K562 (cell line): ENCODE results near the gene GAD1. TPM values are rescaled to one million over a fixed set of nuclear protein-coding genes. Genes with fewer than 3 reads are reported as not detected.

Source experiments
- ATAC-seq: fragments of 200-7000 bp; cut with Tn5 transposase; 3 replicates; pipeline ENCODE4 v1.9.1; 2020; ENCODE audit warnings: moderate library complexity
- BruUV-seq: library from RNA; stranded (reverse); fragments of 400-500 nt; replicated peaks from 2 replicates; lab custom pipeline; 2021; lab: Mats Ljungman, UMichigan
- CTCF ChIA-PET: fragments of 300-600 bp; formaldehyde crosslinking; extraction: SDS; loops from one replicate; lab custom pipeline; 2021; ENCODE audit warnings: low intra/inter-chr PET ratio; lab: Yijun Ruan, JAX
- POLR2A ChIA-PET: fragments of 300-600, 350-650 bp; sonication (Branson Sonifier 250); formaldehyde crosslinking; extraction: SDS; loops from one replicate; lab custom pipeline; 2021; ENCODE audit warnings: antibody characterized with exemption, inconsistent platforms; lab: Yijun Ruan, JAX
- DNase-seq, 4 experiments: peaks; one replicate each; pipeline versions ENCODE4 v3.0.0 to v3.0.0-alpha.2; 2011 to 2018; ENCODE audit warnings: low spot score in 3 of 4, mixed read lengths in 3 of 4; ENCODE audit errors: extremely low read depth in 1 of 4
- FAIRE-seq: peaks from 2 replicates; lab custom pipeline; 2011; peaks lifted over from hg19 to GRCh38; lab: Jason Lieb, UNC
- H2AFZ ChIP-seq: 2 replicates; pipeline ENCODE4 v1.6.0; 2011; ENCODE audit warnings: low read depth, low read length, control low read depth, inconsistent platforms
- H3K27ac ChIP-seq: fragments of 200-600 bp; 3 replicates; pipeline ENCODE4 v1.8.0; 2011; ENCODE audit warnings: low read depth, mild to moderate bottlenecking, control low read depth, inconsistent platforms, low read length, moderate library complexity, mixed read lengths; ENCODE audit errors: extremely low read depth
- H3K27me3 ChIP-seq, 2 experiments: fragments of 300-600 bp in 1 of 2; 2 replicates in 1 of 2; 3 replicates in 1 of 2; pipeline versions ENCODE4 v1.6.0 to v1.8.0; 2011; ENCODE audit warnings: inconsistent platforms in 2 of 2, low read length in 2 of 2, mild to moderate bottlenecking in 1 of 2, mixed read lengths in 1 of 2, moderate library complexity in 1 of 2; ENCODE audit not compliant: control insufficient read depth in 2 of 2, insufficient read depth in 2 of 2
- H3K36me3 ChIP-seq: fragments of 300-600 bp; 3 replicates; pipeline ENCODE4 v1.8.0; 2011; ENCODE audit warnings: mild to moderate bottlenecking, low read length, inconsistent platforms; ENCODE audit not compliant: control insufficient read depth, insufficient read depth
- H3K4me1 ChIP-seq, 2 experiments: fragments of 200-600 bp in 1 of 2; replicated peaks in 1 of 2; 2 replicates in 1 of 2; 3 replicates in 1 of 2; pipeline versions ENCODE4 v1.5.1 to v1.8.0; 2011; ENCODE audit warnings: inconsistent platforms in 2 of 2, low read length in 2 of 2, mild to moderate bottlenecking in 1 of 2, mixed read lengths in 1 of 2, moderate library complexity in 1 of 2; ENCODE audit not compliant: control insufficient read depth in 2 of 2, insufficient read depth in 2 of 2
- H3K4me2 ChIP-seq: 2 replicates; pipeline ENCODE4 v1.6.1; 2011; ENCODE audit warnings: low read length, control low read depth, inconsistent platforms, mixed read lengths; ENCODE audit not compliant: insufficient read depth
- H3K4me3 ChIP-seq: fragments of 200-600 bp; sonication (generic), shearing (Covaris generic); 2 replicates; pipeline ENCODE4 v1.5.1; 2016; ENCODE audit warnings: control low read depth, inconsistent platforms
- H3K79me2 ChIP-seq: fragments of 200-600 bp; 3 replicates; pipeline ENCODE4 v1.8.0; 2011; ENCODE audit warnings: low read length, inconsistent platforms; ENCODE audit not compliant: control insufficient read depth, insufficient read depth
- H3K9ac ChIP-seq, 2 experiments: 2 replicates each; pipeline versions ENCODE4 v1.6.0 to v1.6.1; 2011; ENCODE audit warnings: low read depth in 2 of 2, low read length in 2 of 2, control low read depth in 1 of 2, inconsistent platforms in 1 of 2, mild to moderate bottlenecking in 1 of 2, mixed read lengths in 1 of 2; ENCODE audit not compliant: insufficient read depth in 1 of 2
- H3K9me1 ChIP-seq: one replicate; pipeline ENCODE4 v1.6.0; 2011; ENCODE audit warnings: inconsistent platforms, mild to moderate bottlenecking, low read length, moderate library complexity; ENCODE audit not compliant: control insufficient read depth, insufficient read depth
- H3K9me3 ChIP-seq: replicated peaks from 2 replicates; pipeline ENCODE4 v1.5.1; 2011; ENCODE audit warnings: low read depth, low read length, inconsistent platforms; ENCODE audit not compliant: control insufficient read depth, insufficient read depth
- H4K20me1 ChIP-seq: replicated peaks from 2 replicates; pipeline ENCODE4 v1.6.1; 2011; ENCODE audit warnings: low read length, inconsistent platforms, mixed read lengths; ENCODE audit not compliant: control insufficient read depth, insufficient read depth
- CTCF ChIP-seq, 3 experiments: IDR thresholded peaks in 2 of 3; conservative IDR thresholded peaks in 1 of 3; 2 replicates each; pipeline ENCODE4 v1.5.1; 2011 to 2012; ENCODE audit warnings: low read length in 3 of 3, mild to moderate bottlenecking in 3 of 3, control low read depth in 2 of 3, improper control_type of control experiment in 1 of 3, inconsistent platforms in 1 of 3, low read depth in 1 of 3, mixed read lengths in 1 of 3, moderate library complexity in 1 of 3; ENCODE audit not compliant: insufficient read depth in 2 of 3
- ELF4 ChIP-seq: fragments of 450-650 bp; formaldehyde crosslinking; IDR thresholded peaks from 2 replicates; pipeline ENCODE4 v1.4.0; 2022; ENCODE audit warnings: missing genetic modification characterization
- FOSL1 ChIP-seq: fragments of 200-800 bp; sonication (Bioruptor generic); conservative IDR thresholded peaks from 2 replicates; pipeline ENCODE4 v1.6.1; 2016; ENCODE audit warnings: missing genetic modification characterization, missing compliant biosample characterization
- FOXA3 ChIP-seq, 2 experiments: fragments of 450-650 bp in 1 of 2; sonication (generic) in 1 of 2; formaldehyde crosslinking; IDR thresholded peaks in 1 of 2; conservative IDR thresholded peaks in 1 of 2; 2 replicates each; pipeline versions ENCODE4 v1.4.0 to v1.8.0; 2020 to 2022; ENCODE audit warnings: mild to moderate bottlenecking in 2 of 2, missing genetic modification reagents in 1 of 2
- FOXK1 ChIP-seq: sonication (generic); formaldehyde crosslinking; IDR thresholded peaks from 2 replicates; pipeline ENCODE4 v1.8.0; 2022; ENCODE audit warnings: missing genetic modification reagents, mild to moderate bottlenecking, borderline replicate concordance
- KAT7 ChIP-seq: sonication (generic); formaldehyde crosslinking; IDR thresholded peaks from 2 replicates; pipeline ENCODE4 v1.8.0; 2022; ENCODE audit warnings: missing genetic modification reagents, mild to moderate bottlenecking, borderline replicate concordance
- KDM5B ChIP-seq: fragments of 200-600 bp; sonication (generic); IDR thresholded peaks from 2 replicates; pipeline ENCODE4 v1.6.1; 2012; ENCODE audit warnings: low read depth, mild to moderate bottlenecking, moderate library complexity, low read length, control low read depth, inconsistent platforms; ENCODE audit not compliant: insufficient replicate concordance
- NUFIP1 ChIP-seq: fragments of 450-650 bp; IDR thresholded peaks from 2 replicates; pipeline ENCODE4 v1.6.1; 2018; ENCODE audit not compliant: partially characterized antibody
- SREBF1 ChIP-seq: fragments of 150-350 bp; IDR thresholded peaks from 2 replicates; pipeline ENCODE4 v1.6.1; 2014; ENCODE audit warnings: antibody characterized with exemption, low read depth, low read length, borderline replicate concordance
- TFAM ChIP-seq: fragments of 250-450 bp; sonication (Bioruptor Pico); conservative IDR thresholded peaks from 2 replicates; pipeline ENCODE4 v1.5.0; 2021; ENCODE audit warnings: mild to moderate bottlenecking, moderate library complexity
- THRB ChIP-seq: fragments of 450-650 bp; formaldehyde crosslinking; conservative IDR thresholded peaks from 2 replicates; pipeline ENCODE4 v1.4.0; 2022; ENCODE audit warnings: mild to moderate bottlenecking, missing genetic modification characterization
- TRIM25 ChIP-seq: fragments of 450-650 bp; IDR thresholded peaks from 2 replicates; pipeline ENCODE4 v1.7.0; 2016; ENCODE audit warnings: borderline replicate concordance
- U2AF2 ChIP-seq: fragments of 200-400 bp; formaldehyde crosslinking; optimal IDR thresholded peaks from 2 replicates; pipeline ENCODE3; 2017; ENCODE audit warnings: low read depth, mild to moderate bottlenecking, low read length
- WHSC1 ChIP-seq: IDR thresholded peaks from one replicate; pipeline ENCODE4 v1.6.1; 2012; ENCODE audit warnings: low read length, control low read depth, inconsistent platforms
- ZNF253 ChIP-seq: fragments of 250-450 bp; sonication (Bioruptor Pico); conservative IDR thresholded peaks from 2 replicates; pipeline ENCODE4 v1.6.1; 2021; ENCODE audit warnings: mild to moderate bottlenecking
- ZNF584 ChIP-seq: fragments of 200-800 bp; sonication (Bioruptor generic); IDR thresholded peaks from 2 replicates; pipeline ENCODE4 v1.6.1; 2016; ENCODE audit warnings: low read depth, mild to moderate bottlenecking, missing genetic modification characterization, missing compliant biosample characterization
- WGBS: fragments of 100-300 bp; shearing (Covaris generic); methylation state at CpG from one replicate; pipeline ENCODE4 v1.1.6; 2016; ENCODE audit warnings: low coverage, mixed read lengths; ENCODE audit not compliant: insufficient coverage; ENCODE audit errors: missing lambda C conversion rate; 5-methylcytosine and 5-hydroxymethylcytosine counted together
- in situ Hi-C: fragments of 300-500 bp; cut with MboI; formaldehyde crosslinking; loops from 4 replicates; pipeline ENCODE4 v1.15.0; 2018; ENCODE audit warnings: inconsistent platforms, mixed read lengths
- intact Hi-C: fragments of 100-400 bp; cut with micrococcal nuclease; formaldehyde crosslinking; loops from 2 replicates; pipeline ENCODE4 v1.14.2; 2022
- polyA plus RNA-seq, 8 experiments: library from polyadenylated mRNA; depleted of rRNA in 4 of 8; stranded (reverse) in 5 of 8; unstranded in 3 of 8; fragments of >200 nt; fragmentation: Nextera tagmentation in 2 of 8; fragmentation: Illumina TruSeq in 1 of 8; extraction: Ambion mirVana in 2 of 8; extraction: Trizol in 1 of 8; gene quantifications; 2 replicates each; pipeline versions ENCODE4 v1.2.1 to v1.2.3, GENCODE V29; 2011 to 2014; ENCODE audit warnings: inconsistent platforms in 1 of 8, missing spikeins in 1 of 8
- total RNA-seq, 7 experiments: library from RNA; depleted of rRNA in 6 of 7; stranded (reverse); fragments of >200 nt in 6 of 7; fragmentation: Illumina TruSeq in 2 of 7; extraction: Trizol in 2 of 7; gene quantifications; 2 replicates each; pipeline versions ENCODE4 v1.2.1 to v1.2.3, GENCODE V29; 2011 to 2021; ENCODE audit warnings: low replicate concordance in 1 of 7

Gene GAD1
- total and polyA plus RNA-seq, 9 of the 15 experiments (the other 6 are each of a cell fraction or from before 2014, with no cell fraction given) = 2.7 to 29.1 (median 15.7) TPM

- no peak for FAIRE-seq
- H3K36me3 ChIP-seq = no peaks in the 10 kb centered on the region
- no TSS peak for BruUV-seq
- TF ChIP-seq TRIM25 (no peak), THRB (CRISPR knock-in tag) (no peak), FOXK1 (no peak), ZNF584 (CRISPR knock-in tag) (no peak), CTCF (IDR thresholded peaks at IDR 0.05 in 2 of 3, conservative IDR thresholded peaks at IDR 0.05 in 1 of 3; ENCODE audit: insufficient read depth in 2 of 3, low read depth in 1 of 3, low read length in 3 of 3) (peak; percentile 21 to 45 (median 24); a peak in 3 of 6 replicates), U2AF2 (no peak), ELF4 (CRISPR knock-in tag) (no peak), TFAM (CRISPR knock-in tag) (no peak), WHSC1 (no peak), SREBF1 (no peak), FOSL1 (tag) (peak; percentile 36; the same call in 1 of the 2 replicates), FOXA3 (CRISPR knock-in tag; conservative IDR thresholded peaks at IDR 0.05 in 1 of 2, IDR thresholded peaks at IDR 0.05 in 1 of 2) (no peak), KAT7 (CRISPR knock-in tag) (no peak), ZNF253 (CRISPR knock-in tag) (no peak), NUFIP1 (no peak), KDM5B (no peak)
These were observed 68.6 kb downstream of the GAD1 start for GRCh38 chr2:170885130-170885791.

More at GRCh38 chr2:170885130-170885791, 68.6 kb downstream of the GAD1 start:
- H2AFZ ChIP-seq = no peak overlapping the region
- peak; percentile 76; the same call in 2 of the 3 replicates for ATAC-seq
- peaks cover 27 to 29% of the 10 kb centered on the region in 2 experiments; a peak in 4 of 5 replicates for H3K27me3 ChIP-seq
- no peaks in the 10 kb centered on the region for H3K79me2 ChIP-seq
- DNase-seq = no peak
- no peaks in the 10 kb centered on the region for H3K9me3 ChIP-seq
- no peak overlapping the region for H3K9ac ChIP-seq
- intact Hi-C loops = no loop called here
- in situ Hi-C loops = no loop called here
- POLR2A ChIA-PET = interaction anchor here (1.2 to 1.8 kb wide), 2 partner anchors 10 to 17 kb away, joined by 4 to 6 read pairs; no protein-coding TSS in a partner anchor
- no peak overlapping the region for H3K27ac ChIP-seq
- CTCF ChIA-PET = no interaction called here
- 0% methylated on average over 5 of the region's 5 CpGs for WGBS
- H3K4me3 ChIP-seq = no peak overlapping the region
- no peak overlapping the region for H3K4me2 ChIP-seq
- H3K4me1 ChIP-seq = no peaks in the 10 kb centered on the region
- no peaks in the 10 kb centered on the region for H4K20me1 ChIP-seq
- H3K9me1 ChIP-seq = no peaks in the 10 kb centered on the region
